RKO (cell line): ENCODE data around the gene GALNT16.
"Not testable (repeated sequence)": the region's sequence is repeated elsewhere in the genome, so short reads cannot be mapped to it uniquely, and the experiment has no call there.

Experiments used
- DNase-seq: peaks from one replicate; pipeline ENCODE4 v3.0.0-alpha.2; 2016; ENCODE audit warnings: low spot score

GALNT16 gene

GRCh38 chr14:69260190-69260860 is 367 bp downstream of the GALNT16 start:
- no peak for DNase-seq

GRCh38 chr14:69260861-69261564 is 1.1 kb downstream of the GALNT16 start:
- no peak for DNase-seq

GRCh38 chr14:69261761-69262331 is 1.9 kb downstream of the GALNT16 start:
- DNase-seq: no peak

GRCh38 chr14:69262516-69262915 is 2.6 kb downstream of the GALNT16 start:
- DNase-seq: no peak

GRCh38 chr14:69263364-69263763 is 3.4 kb downstream of the GALNT16 start:
- peak; percentile 55 for DNase-seq

GRCh38 chr14:69263771-69264170 is 3.8 kb downstream of the GALNT16 start:
- no peak for DNase-seq

GRCh38 chr14:69266572-69267345 is 6.8 kb downstream of the GALNT16 start:
- no peak for DNase-seq

- no peak for DNase-seq
Measured at GRCh38 chr14:69267492-69267891, 7.5 kb downstream of the GALNT16 start.

- DNase-seq: no peak
Measured at GRCh38 chr14:69268223-69268622, 8.3 kb downstream of the GALNT16 start.

- DNase-seq: peak; percentile 61
Measured at GRCh38 chr14:69268763-69269162, 8.8 kb downstream of the GALNT16 start.

GRCh38 chr14:69269381-69269780 is 9.4 kb downstream of the GALNT16 start:
- no peak for DNase-seq

- DNase-seq: no peak
Measured at GRCh38 chr14:69270097-69270496, 10.1 kb downstream of the GALNT16 start.

- peak; percentile 24 for DNase-seq
Measured at GRCh38 chr14:69270795-69271708, 11.1 kb downstream of the GALNT16 start.

GRCh38 chr14:69274321-69274720 is 14.4 kb downstream of the GALNT16 start:
- no peak for DNase-seq

- no peak for DNase-seq
Measured at GRCh38 chr14:69275331-69275730, 15.4 kb downstream of the GALNT16 start.

GRCh38 chr14:69277356-69277755 is 17.4 kb downstream of the GALNT16 start:
- DNase-seq: not testable (repeated sequence)

GRCh38 chr14:69280746-69281291 is 20.9 kb downstream of the GALNT16 start:
- no peak for DNase-seq

GRCh38 chr14:69281450-69282169 is 21.7 kb downstream of the GALNT16 start:
- DNase-seq: no peak

GRCh38 chr14:69282448-69282847 is 22.5 kb downstream of the GALNT16 start:
- DNase-seq: no peak

GRCh38 chr14:69284170-69284569 is 24.2 kb downstream of the GALNT16 start:
- DNase-seq: no peak
